Measurements from ENCODE around the gene HEBP1.

HEBP1 gene

DNA sequence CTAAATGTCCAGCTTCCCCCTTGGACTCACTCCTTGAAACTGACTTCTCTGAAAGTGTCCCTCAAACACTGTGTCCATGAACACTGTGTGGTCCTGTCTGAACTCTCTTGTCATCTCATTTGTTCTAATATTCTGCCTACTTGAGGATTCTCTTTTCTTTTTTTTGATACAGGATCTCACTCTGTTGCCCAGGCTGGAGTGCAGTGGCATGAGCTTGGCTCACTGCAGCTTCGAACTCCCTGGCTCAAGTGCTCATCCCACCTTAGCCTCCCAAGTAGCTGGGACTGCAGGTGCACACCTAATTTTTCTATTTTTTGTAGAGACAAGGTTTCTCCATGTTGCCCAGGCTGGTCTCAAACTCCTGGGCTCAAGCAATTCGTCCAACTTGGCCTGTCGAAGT lies 4.9 kb upstream of the HEBP1 start:
- DNase-seq (ENCODE audit: insufficient read length, low spot score) (no peak), FAIRE-seq (no peak)
- TF ChIP-seq POLR2A (IDR thresholded peaks at IDR 0.05; ENCODE audit: low read depth, low read length): no peak

DNA sequence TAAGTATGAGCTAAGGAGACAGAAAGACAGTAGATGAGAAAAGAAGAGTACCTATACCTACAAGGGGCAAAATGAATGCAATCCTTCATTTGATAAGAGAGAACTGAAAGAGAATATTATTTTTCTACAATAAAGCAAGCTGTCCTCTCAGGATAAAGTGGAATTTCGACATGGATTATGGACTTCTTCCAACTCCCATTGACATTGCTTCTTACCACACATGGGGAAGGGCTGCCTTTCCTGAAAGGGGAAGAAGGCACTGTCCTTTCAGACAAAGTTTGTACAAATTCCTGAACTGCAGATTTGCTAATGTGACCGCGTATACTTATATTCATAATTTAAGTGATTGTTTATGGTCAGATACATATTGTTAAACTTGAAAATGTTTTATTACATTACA lies 4.3 kb upstream of the HEBP1 start:
- FAIRE-seq: no peak
- DNase-seq (ENCODE audit: insufficient read length, low spot score): no peak
- TF ChIP-seq POLR2A (IDR thresholded peaks at IDR 0.05; ENCODE audit: low read depth, low read length): no peak

DNA sequence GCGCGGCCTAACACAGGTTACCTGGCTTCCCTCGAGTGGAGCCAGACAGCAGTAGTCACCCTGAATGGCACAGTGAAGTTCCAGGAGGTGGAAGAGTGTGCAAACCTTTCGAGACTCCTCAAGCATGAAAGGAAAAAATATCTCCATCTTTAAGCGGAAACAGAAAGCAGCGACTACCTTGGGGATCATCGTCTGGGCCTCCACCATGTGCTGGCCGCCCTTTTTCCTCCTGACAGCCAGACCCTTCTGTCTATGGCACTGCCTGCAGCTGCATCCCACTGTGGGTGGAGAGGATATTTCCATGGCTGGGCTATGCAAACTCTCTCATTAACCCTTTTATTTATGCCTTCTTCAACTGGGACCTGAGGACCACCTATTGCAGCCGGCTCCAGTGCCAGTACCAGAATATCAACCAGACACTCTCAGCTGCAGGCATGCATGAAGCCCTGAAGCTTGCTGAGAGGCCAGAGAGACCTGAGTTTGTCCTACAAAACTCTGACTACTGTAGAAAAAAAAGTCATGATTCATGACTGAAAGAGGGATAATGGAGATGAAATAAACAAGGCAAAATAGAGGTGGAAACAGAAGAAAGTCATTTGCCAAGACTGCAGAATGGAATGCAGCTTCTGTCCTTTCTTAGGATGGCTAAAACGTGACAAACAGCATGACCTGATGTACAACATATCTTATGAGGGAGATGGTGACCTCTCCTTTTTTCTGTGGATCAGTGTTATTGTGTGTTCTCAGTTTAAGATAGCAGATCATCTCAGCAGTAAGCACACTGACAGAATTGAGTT lies 2.4 kb upstream of the HEBP1 start:
- DNase-seq (ENCODE audit: insufficient read length, low spot score): no peak
- no peak for TF ChIP-seq POLR2A (IDR thresholded peaks at IDR 0.05; ENCODE audit: low read depth, low read length)
- no peak for FAIRE-seq

DNA sequence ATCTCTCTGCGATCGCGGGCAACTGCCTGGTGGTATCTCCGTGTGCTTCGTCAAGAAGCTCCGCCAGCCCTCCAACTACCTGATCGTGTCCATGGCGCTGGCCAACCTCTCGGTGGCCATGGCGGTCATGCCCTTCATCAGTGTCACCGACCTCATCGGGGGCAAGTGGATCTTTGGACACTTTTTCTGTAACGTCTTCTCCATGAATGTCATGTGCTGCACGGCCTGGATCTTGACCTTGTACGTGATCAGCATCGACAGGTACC lies 1.6 kb upstream of the HEBP1 start:
- DNase-seq (ENCODE audit: insufficient read length, low spot score) (no peak), FAIRE-seq (no peak)
- TF ChIP-seq POLR2A (IDR thresholded peaks at IDR 0.05; ENCODE audit: low read depth, low read length): no peak

DNA sequence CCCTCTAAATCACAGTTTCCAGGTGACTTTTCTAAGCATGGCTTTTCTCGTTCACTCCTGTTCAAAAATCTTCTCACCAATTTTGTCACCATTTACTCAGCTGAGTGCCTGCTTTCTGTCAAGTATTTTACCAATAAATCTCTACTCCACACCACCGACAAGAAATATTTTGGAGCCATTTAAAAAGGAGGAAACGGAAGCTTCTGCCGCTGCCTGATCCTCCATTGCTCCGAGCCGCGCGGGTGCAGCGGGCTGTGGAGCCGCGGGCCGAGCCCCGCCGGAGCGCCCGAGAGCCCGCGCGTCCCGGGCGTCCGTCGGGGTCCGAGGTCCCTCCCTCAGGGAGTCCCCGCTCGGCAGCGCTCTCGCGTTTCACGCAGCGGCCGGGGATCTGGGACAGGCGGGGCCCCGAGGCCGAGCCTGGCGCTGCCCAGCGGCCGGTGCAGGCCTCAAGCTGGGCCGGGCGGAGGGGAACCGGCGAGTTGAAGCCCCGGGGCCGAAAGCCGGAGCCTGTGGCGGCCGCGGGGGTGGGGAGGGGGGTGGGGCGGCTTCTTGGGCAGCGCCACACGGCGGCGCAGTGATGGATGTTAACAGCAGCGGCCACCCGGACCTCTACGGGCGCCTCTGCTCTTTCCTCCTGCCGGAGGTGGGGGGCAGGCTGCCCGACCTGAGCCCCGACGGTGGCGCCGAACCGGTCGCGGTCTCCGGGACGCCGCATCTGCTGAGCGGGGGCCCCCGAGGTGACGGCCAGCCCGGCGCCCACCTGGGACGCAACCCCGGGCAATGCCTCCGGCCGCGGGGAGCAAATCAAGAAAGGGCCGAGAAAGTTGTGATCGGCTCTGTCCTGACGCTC lies 1.1 kb upstream of the HEBP1 start:
- FAIRE-seq: no peak

DNA sequence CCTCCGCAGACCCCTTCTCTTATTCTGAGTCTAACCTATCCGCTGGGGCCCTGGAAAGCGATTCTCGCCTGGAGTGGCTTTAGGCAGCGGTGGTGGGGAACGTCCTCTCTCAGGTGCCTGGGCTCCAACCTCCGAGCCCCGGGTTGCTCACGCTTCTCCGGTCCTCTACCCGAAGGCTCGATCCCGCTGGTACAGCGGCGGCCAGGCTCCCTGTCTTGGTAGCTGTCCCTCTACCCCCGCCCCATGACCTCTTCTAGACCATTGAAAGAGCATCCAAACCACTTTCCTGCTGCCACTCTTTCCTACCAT lies 505 bp upstream of the HEBP1 start:
- no peak for TF ChIP-seq POLR2A (IDR thresholded peaks at IDR 0.05; ENCODE audit: low read depth, low read length)
- peak; percentile 39 for DNase-seq (ENCODE audit: insufficient read length, low spot score)
- no peak for FAIRE-seq

More for the DNA sequence above, 1.1 kb upstream of the HEBP1 start:
- DNase-seq (ENCODE audit: insufficient read length, low spot score): peak; percentile 54
- no peak for TF ChIP-seq POLR2A (IDR thresholded peaks at IDR 0.05; ENCODE audit: low read depth, low read length)

DNA sequence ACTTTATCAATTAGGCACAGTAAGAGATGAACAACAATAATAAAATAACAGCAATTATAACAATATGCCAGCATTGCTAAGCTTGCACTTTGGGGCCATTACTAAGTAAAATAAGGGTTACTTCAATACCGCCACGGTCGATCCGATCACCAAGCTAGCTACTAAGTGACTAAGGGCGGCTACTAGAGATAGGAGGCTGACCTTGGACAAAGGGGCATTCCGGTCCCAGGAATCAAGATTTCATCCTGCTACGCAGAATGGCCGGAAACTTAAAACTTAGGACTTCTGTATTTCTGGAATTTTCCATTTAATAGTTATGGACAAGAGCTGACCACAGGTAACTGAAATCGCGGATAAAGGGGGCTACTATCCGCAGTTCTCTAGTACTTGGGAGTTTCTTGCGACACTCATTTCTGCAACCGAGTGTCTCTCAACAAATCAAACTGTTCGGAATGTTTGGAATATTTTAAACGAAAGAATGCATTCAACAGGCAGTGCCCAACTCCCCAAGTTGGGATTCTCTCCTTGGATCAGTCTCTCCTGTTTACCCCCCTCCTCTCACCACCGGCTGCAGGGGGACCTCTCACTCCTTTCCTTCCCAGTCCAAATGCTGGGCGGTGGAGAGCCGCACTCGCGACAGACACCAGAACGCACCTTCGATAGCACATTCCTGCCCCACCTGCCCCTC lies 650 bp downstream of the HEBP1 start:
- DNase-seq (ENCODE audit: insufficient read length, low spot score) (no peak), FAIRE-seq (no peak)
- TF ChIP-seq POLR2A (IDR thresholded peaks at IDR 0.05; ENCODE audit: low read depth, low read length): no peak

DNA sequence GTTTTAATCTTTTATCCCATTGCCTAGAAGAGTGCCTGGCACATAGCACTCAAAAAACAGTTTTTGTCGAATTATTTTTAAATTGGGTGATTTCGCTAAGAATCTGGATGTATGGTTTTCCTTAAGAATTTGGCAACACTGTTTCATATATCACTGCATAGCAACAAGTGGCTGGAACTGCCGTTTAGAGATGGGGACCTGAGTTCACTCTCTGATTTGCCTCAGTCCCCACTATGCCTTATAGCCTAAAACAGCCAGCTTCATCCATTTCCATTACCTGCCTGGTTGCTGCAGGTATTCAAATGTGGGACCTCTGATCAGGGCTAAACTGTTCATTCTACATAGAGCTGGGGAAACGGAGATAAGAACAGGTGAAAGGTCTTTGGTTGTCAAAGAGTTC lies 1.8 kb downstream of the HEBP1 start:
- DNase-seq (ENCODE audit: insufficient read length, low spot score) (no peak), FAIRE-seq (no peak)
- no peak for TF ChIP-seq POLR2A (IDR thresholded peaks at IDR 0.05; ENCODE audit: low read depth, low read length)

DNA sequence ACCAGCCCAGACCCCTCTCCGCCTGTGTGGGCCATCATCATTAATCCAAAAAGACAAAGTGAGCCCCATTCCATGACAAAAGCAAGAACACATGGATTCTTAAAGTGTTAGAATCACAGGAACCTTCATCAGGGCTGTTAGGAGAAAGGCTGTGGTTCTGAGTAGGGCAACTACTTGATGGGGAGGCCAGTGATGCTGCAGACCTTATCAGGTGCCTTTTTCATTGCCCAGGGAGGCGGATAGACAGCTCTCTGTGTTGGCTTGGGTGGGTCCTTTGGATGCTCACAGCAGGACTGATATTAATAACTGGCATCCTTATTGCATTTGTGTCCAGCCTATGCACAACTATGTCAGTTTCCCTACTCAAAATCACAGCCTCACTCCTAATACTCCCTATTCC lies 2.3 kb downstream of the HEBP1 start:
- TF ChIP-seq POLR2A (IDR thresholded peaks at IDR 0.05; ENCODE audit: low read depth, low read length): no peak
- DNase-seq (ENCODE audit: insufficient read length, low spot score) (no peak), FAIRE-seq (no peak)

DNA sequence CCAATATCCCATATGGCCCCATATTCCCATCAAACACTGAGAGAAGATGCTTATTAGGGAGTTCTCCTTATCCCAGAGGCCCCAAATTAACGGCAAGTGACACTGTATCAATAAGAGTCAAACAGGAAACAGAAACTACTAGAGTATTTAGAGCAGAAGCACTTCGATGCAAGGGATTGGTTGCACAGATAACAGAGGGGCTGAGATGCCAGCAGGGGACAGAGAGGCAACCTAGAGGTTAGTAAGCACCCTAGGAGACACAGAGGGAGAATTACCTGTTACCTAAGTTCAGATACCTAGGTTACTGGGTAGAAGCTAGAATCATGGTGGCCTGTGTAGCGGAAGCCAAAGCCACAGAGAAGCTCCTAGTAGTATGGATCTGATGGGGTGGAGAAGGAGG lies 2.9 kb downstream of the HEBP1 start:
- TF ChIP-seq POLR2A (IDR thresholded peaks at IDR 0.05; ENCODE audit: low read depth, low read length): no peak
- FAIRE-seq (no peak), DNase-seq (ENCODE audit: insufficient read length, low spot score) (no peak)

DNA sequence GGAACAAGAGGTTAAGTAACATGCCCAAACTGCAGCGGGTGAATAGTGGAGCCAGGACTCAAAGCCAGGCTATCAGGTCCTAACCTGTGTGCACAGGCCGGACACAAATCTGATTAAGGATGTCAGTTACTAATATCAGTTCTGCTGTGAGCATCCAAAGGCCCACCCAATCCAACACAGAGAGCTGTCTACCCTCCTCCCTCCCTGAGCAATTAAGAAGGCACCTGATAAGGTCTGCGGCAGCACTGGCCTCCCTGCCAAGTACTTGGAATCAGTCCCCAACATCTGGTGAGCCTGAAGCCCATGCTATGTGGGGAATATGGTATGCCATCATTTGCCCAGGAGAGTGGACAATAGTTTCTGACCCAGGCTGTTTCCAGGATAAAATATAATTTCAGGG lies 3.9 kb downstream of the HEBP1 start:
- FAIRE-seq (no peak), DNase-seq (ENCODE audit: insufficient read length, low spot score) (no peak)
- no peak for TF ChIP-seq POLR2A (IDR thresholded peaks at IDR 0.05; ENCODE audit: low read depth, low read length)

DNA sequence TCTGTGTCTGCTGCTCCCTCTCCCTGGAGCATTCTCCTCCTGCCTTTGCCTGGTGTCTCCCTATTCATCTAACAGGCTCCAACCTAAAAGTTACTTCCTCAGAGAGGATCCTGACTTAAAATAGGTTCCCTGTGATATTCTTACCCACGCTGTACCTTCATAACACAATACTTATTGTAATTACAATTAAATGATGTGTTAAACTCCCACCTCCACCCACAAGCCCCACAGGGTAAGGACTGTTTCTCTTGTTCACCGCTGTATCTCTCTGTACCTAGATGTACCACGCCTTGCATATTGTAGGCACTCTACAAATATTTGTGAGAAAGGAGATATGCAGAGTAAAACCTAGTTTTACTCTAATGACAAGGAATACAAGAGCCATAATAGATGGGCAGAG lies 5.0 kb downstream of the HEBP1 start:
- no peak for TF ChIP-seq POLR2A (IDR thresholded peaks at IDR 0.05; ENCODE audit: low read depth, low read length)
- no peak for DNase-seq (ENCODE audit: insufficient read length, low spot score)
- FAIRE-seq: no peak

DNA sequence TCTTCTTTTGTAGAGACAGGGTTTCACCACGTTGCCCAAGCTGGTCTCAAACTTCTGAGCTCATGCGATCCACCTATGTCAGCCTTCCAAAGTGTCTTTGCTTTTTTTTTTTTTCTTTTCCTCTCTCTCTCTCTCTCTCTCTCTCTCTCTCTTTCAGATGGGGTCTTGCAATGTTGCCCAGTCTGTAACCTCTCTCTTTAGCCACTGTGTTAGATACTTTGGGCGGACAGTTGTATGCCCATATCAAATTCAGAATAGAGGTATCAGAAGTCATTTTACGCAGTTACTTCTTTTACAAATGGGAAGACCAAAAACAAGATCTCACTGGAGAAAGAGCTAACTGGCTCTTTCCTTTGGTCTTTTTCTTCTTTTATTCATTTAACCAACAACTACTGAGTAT lies 6.7 kb downstream of the HEBP1 start:
- TF ChIP-seq POLR2A (IDR thresholded peaks at IDR 0.05; ENCODE audit: low read depth, low read length): no peak
- no peak for FAIRE-seq

DNA sequence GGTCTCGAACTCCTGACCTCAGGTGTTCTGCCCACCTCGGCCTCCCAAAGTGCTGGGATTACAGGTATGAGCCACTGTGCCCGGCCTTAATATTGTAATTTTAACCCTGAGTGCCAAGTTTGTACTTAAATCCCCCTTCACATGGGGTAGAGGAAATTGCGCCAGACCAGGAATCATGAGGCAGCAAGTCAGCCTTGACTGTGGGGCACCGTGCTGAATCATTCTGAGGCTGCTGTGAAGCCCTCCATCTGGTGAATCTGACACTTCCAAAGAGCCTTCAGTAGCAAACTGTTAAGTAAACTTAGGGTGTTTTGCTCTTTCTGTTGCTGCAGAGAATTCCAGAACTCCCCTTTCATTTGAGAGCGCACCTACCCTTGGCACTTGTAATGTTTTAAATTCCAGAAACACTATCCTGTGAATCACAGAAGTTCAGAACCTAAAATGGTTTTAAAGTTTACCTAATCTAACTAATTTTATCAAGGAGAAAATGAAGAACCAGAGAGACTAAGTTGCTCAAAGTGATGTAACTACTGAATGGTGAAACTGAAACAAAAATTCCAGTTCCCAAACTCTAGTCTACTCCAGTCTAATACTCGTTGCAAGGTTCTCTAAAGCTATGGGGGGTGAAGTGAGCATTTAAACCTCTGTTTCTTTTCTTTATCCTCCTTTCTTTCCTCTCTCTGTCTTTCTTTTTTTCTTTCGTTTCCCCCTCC lies 7.5 kb downstream of the HEBP1 start:
- no peak for TF ChIP-seq POLR2A (IDR thresholded peaks at IDR 0.05; ENCODE audit: low read depth, low read length)
- DNase-seq (ENCODE audit: insufficient read length, low spot score) (peak; percentile 34), FAIRE-seq (peak; percentile 84)

More for the DNA sequence above, 6.7 kb downstream of the HEBP1 start:
- no peak for DNase-seq (ENCODE audit: insufficient read length, low spot score)
